ENCODE results near the gene TSEN15. TPM values are rescaled to one million over a fixed set of nuclear protein-coding genes. Genes with fewer than 3 reads are reported as not detected.

TSEN15 gene
- polyA plus RNA-seq, 2 of the 4 experiments (the other 2 are of a cell fraction) = 36.7 to 79.9 TPM

- no peak overlapping the region for H3K4me3 ChIP-seq
- TF ChIP-seq ATOH8 (CRISPR knock-in tag; IDR thresholded peaks at IDR 0.05; ENCODE audit: low read depth) = no peak
- TF ChIP-seq MAFK (IDR thresholded peaks at IDR 0.05; ENCODE audit: partially characterized antibody) = no peak
- no peak for TF ChIP-seq FOXS1 (CRISPR knock-in tag; IDR thresholded peaks at IDR 0.05)
- TF ChIP-seq EHMT2 (IDR thresholded peaks at IDR 0.05; ENCODE audit: low read depth) = no peak
- no peak for TF ChIP-seq CBX8 (IDR thresholded peaks at IDR 0.05)
- no peak for TF ChIP-seq CHD4 (IDR thresholded peaks at IDR 0.05; ENCODE audit: borderline replicate concordance)
- TF ChIP-seq JUN (IDR thresholded peaks at IDR 0.05) = no peak
- TF ChIP-seq ELK1 (IDR thresholded peaks at IDR 0.05; ENCODE audit: low read depth, low read length) = no peak
- TF ChIP-seq, protein P1, sequence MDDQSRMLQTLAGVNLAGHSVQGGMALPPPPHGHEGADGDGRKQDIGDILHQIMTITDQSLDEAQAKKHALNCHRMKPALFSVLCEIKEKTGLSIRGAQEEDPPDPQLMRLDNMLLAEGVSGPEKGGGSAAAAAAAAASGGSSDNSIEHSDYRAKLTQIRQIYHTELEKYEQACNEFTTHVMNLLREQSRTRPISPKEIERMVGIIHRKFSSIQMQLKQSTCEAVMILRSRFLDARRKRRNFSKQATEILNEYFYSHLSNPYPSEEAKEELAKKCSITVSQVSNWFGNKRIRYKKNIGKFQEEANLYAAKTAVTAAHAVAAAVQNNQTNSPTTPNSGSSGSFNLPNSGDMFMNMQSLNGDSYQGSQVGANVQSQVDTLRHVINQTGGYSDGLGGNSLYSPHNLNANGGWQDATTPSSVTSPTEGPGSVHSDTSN (IDR thresholded peaks at IDR 0.05) = no peak
- no peak for TF ChIP-seq KDM5A (IDR thresholded peaks at IDR 0.05)
- TF ChIP-seq POLR2A (IDR thresholded peaks at IDR 0.05; ENCODE audit: low read length) = no peak
- TF ChIP-seq HDAC2 (IDR thresholded peaks at IDR 0.05) = no peak
- no peak for TF ChIP-seq CBX2 (IDR thresholded peaks at IDR 0.05; ENCODE audit: borderline replicate concordance, low read depth)
- no peak for TF ChIP-seq RARB (CRISPR knock-in tag; IDR thresholded peaks at IDR 0.05)
- TF ChIP-seq FOSL2 (IDR thresholded peaks at IDR 0.05) = no peak
- TF ChIP-seq FOSL2 (CRISPR knock-in tag; IDR thresholded peaks at IDR 0.05) = no peak
- TF ChIP-seq MYC (IDR thresholded peaks at IDR 0.05; ENCODE audit: borderline replicate concordance, low read length) = no peak
- TF ChIP-seq FOSB (CRISPR knock-in tag; IDR thresholded peaks at IDR 0.05) = no peak
- no peak for TF ChIP-seq GATA3 (IDR thresholded peaks at IDR 0.05; ENCODE audit: borderline replicate concordance)
- no peak for TF ChIP-seq HOXA7 (CRISPR knock-in tag; IDR thresholded peaks at IDR 0.05)
- no peak for TF ChIP-seq HOXB5 (CRISPR knock-in tag; IDR thresholded peaks at IDR 0.05)
- H3K9me3 ChIP-seq = no peaks in the 10 kb centered on the region
- no peak for FAIRE-seq
- H3K4me1 ChIP-seq = 0 out of 3 replicates have a peak, but pooled peaks cover 5% of the 10 kb centered on the region
- H3K27ac ChIP-seq = no peak overlapping the region
- ChIA-PET POLR2A (no interaction called here), CTCF (no interaction called here)
- DNase-seq (ENCODE audit: low read depth in 1 of 2, low spot score in 1 of 2) = no peak
- no peak overlapping the region for H3K4me2 ChIP-seq
- ATAC-seq = no peak
- 35% methylated on average over 8 of the region's 8 CpGs for WGBS (ENCODE audit: missing lambda C conversion rate)
Observed at GRCh38 chr1:184031409-184032107, 20.0 kb upstream of the TSEN15 start.

DNA sequence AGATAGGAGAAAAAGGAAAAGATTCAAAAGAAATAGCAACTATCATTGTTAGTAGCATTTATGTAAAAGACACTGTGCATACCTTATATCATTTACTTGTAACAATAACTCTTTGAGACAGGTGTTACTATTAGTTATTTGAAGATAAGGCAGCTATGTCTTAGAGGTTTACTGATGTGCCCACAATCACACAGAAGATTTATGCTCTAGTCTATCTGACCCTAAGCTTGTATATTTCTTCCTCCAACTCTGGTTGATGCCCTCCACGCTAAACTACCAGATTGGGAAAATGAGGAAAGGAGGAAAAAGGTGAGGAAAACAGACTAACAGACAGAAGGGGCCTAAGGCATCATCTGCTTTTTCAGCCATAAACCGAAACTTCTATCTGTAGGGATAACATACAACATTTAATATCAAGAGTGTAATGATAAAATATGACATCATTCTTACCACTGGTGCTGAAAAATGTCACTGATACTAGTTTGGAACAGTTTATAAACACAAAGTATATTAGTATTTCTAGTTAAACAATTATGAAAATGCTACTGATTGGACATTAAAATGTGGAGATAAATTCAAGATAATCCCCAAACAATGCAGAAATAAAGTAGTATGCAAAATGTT is 19.1 kb upstream of the TSEN15 start:
- Histone ChIP-seq H3K4me2 (no peak overlapping the region), H3K27ac (no peak overlapping the region), H3K4me1 (0 out of 3 replicates have a peak, but pooled peaks cover 5% of the 10 kb centered on the region), H3K9me3 (no peaks in the 10 kb centered on the region), H3K4me3 (no peak overlapping the region)
- WGBS (ENCODE audit: missing lambda C conversion rate) = 9% methylated on average over 2 of the region's 2 CpGs
- DNase-seq (ENCODE audit: low read depth in 1 of 2, low spot score in 1 of 2) (no peak), FAIRE-seq (no peak), ATAC-seq (no peak)
- TF ChIP-seq CBX2 (IDR thresholded peaks at IDR 0.05; ENCODE audit: borderline replicate concordance, low read depth) (no peak), FOXS1 (CRISPR knock-in tag; IDR thresholded peaks at IDR 0.05) (no peak), TP53 (CRISPR knock-in tag; IDR thresholded peaks at IDR 0.05) (no peak), FOSB (CRISPR knock-in tag; IDR thresholded peaks at IDR 0.05) (no peak), NR3C1 (IDR thresholded peaks at IDR 0.05) (no peak), HES2 (IDR thresholded peaks at IDR 0.05) (no peak), POLR2A (IDR thresholded peaks at IDR 0.05; ENCODE audit: low read length) (no peak), HOXB5 (CRISPR knock-in tag; IDR thresholded peaks at IDR 0.05) (no peak), E2F6 (IDR thresholded peaks at IDR 0.05; ENCODE audit: borderline replicate concordance, low read depth) (no peak), SREBF2 (IDR thresholded peaks at IDR 0.05) (no peak), ESRRA (IDR thresholded peaks at IDR 0.05; ENCODE audit: borderline replicate concordance, low read length) (no peak), ZNF302 (CRISPR knock-in tag; IDR thresholded peaks at IDR 0.05) (no peak), EP300 (IDR thresholded peaks at IDR 0.05) (no peak), KDM1A (IDR thresholded peaks at IDR 0.05; ENCODE audit: low read depth) (no peak)
- TF ChIP-seq, protein P2, sequence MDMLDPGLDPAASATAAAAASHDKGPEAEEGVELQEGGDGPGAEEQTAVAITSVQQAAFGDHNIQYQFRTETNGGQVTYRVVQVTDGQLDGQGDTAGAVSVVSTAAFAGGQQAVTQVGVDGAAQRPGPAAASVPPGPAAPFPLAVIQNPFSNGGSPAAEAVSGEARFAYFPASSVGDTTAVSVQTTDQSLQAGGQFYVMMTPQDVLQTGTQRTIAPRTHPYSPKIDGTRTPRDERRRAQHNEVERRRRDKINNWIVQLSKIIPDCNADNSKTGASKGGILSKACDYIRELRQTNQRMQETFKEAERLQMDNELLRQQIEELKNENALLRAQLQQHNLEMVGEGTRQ (IDR thresholded peaks at IDR 0.05) = no peak
- CTCF ChIA-PET = no interaction called here
- POLR2A ChIA-PET = no interaction called here
